HEK293T (cell line): ENCODE data around the gene DLG2.

Experiments used
- CTBP1 ChIP-seq: fragments of 450-650 bp; IDR thresholded peaks from 2 replicates; pipeline ENCODE4 v1.6.1; 2016; ENCODE audit warnings: borderline replicate concordance
- FOXM1 ChIP-seq: fragments of 450-650 bp; IDR thresholded peaks from 2 replicates; pipeline ENCODE4 v1.6.1; 2017; ENCODE audit warnings: mild to moderate bottlenecking, borderline replicate concordance
- HDGF ChIP-seq: fragments of 450-650 bp; IDR thresholded peaks from 2 replicates; pipeline ENCODE4 v1.6.1; 2017; ENCODE audit warnings: antibody characterized with exemption, borderline replicate concordance
- L3MBTL2 ChIP-seq: fragments of 450-650 bp; conservative IDR thresholded peaks from 2 replicates; pipeline ENCODE4 v1.6.1; 2016; ENCODE audit warnings: mild to moderate bottlenecking
- NFRKB ChIP-seq: fragments of 450-650 bp; IDR thresholded peaks from 2 replicates; pipeline ENCODE4 v1.6.1; 2016; ENCODE audit warnings: mild to moderate bottlenecking, moderate library complexity
- SP1 ChIP-seq: fragments of 450-650 bp; IDR thresholded peaks from 2 replicates; pipeline ENCODE4 v1.6.1; 2017
- SUZ12 ChIP-seq: fragments of 450-650 bp; IDR thresholded peaks from 2 replicates; pipeline ENCODE4 v1.6.1; 2016; ENCODE audit warnings: mild to moderate bottlenecking
- TARDBP ChIP-seq: fragments of 450-650 bp; IDR thresholded peaks from 2 replicates; pipeline ENCODE4 v1.6.1; 2016

- TF ChIP-seq SUZ12, result no peak
- no peak for TF ChIP-seq TARDBP
- no peak for TF ChIP-seq SP1
- TF ChIP-seq HDGF, result no peak
- TF ChIP-seq NFRKB, result no peak
- no peak for TF ChIP-seq FOXM1
- TF ChIP-seq CTBP1, result no peak
- no peak for TF ChIP-seq L3MBTL2
Measured at GRCh38 chr11:84837402-84838069, 789.6 kb downstream of the DLG2 start.
